Renal pelvis (tissue), 4 donors: ENCODE data around the gene SUCLG2. TPM values are rescaled to one million over a fixed set of nuclear protein-coding genes. Genes with fewer than 3 reads are reported as not detected.

Experiments
- DNase-seq: peaks from one replicate; pipeline ENCODE4 v3.0.0-alpha.2; 2013
- polyA plus RNA-seq, 3 donors: library from polyadenylated mRNA; unstranded; fragments of 120-200 nt; gene quantifications; one replicate each; pipeline ENCODE4 v1.2.1, GENCODE V29; 2013; ENCODE audit not compliant: insufficient read length in 3 of 3

Gene SUCLG2
- polyA plus RNA-seq, 3 donors = 68.4 to 75.7 (median 70.8) TPM

DNA sequence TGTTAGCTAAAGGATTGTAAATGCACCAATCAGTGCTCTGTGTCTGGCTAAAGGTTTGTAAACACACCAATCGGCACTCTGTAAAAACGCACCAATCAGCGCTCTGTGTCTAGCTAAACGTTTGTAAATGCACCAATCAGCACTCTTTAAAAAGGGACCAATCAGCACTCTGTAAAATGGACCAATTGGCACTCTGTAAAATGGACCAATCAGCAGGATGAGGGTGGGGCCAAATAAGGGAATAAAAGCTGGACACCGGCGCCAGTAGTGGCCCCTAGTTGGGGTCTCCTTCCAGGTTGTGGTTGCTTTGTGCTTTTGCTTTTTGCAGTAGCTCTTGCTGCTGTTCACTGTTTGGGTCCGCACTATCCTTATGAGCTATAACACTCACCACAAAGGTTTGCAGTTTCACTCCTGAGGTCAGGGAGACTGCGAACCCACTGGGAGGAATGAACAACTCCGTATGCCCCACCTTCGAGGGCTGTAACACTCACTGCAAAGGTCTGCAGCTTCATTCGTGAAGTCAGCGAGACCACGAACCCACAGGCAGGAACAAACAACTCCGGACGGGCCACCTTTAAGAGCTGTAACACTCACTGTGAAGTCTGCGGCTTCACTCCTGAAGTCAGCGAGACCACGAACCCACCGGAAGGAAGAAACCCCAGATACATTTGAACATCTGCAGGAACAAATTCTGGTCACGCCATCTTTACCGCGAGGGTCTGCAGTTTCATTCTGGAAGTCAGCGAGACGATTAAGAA lies 1.1 kb upstream of the SUCLG2 start:
- no peak for DNase-seq

DNA sequence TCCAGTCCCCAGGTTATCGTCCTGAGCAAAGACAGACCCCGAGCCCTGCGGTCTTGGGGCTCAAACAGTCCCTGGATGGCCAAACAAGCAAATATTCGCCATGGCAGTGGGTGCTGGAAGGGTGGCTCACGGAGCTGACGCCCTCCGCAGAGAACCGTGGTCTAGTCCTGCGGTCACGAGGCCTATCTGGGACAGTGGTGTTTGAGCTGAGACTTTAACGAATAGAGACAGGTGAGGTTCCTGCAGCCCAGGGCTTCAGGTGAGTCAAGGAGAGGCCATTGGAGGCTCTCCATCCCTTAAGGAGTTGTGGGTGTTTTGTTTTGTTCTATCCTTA lies 399 bp upstream of the SUCLG2 start:
- DNase-seq = no peak

DNA sequence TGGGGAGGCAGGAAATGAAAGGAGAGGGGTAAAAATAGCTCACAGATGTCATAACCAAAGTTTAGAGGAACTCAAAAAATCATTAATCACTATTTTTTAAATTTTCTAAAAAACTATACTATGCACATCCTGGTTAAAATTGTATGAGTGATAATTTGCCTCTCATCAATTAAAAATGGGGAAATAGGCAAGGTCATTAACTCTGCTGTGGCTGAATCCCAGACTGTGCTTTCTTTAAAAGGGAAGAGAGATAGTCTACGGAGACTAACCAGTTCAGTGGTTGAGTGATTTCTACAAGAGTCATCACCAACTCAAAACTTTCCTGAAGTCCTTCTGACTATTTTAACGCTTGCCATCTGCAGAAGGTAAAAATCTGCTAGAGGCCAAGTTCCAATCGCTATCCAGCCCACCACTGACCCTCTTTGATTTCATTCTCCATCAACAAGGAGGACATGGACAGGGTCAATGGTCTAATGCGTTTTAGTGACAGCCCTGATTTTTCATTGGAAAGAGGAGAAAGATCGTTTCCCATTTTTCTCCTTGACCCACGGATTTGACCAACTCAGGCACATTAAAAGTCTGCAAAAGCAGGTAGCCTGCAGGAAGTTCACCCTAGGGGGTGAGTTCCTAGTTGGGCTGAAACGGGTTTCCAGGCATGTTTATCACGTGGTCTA lies 850 bp downstream of the SUCLG2 start:
- DNase-seq = no peak

DNA sequence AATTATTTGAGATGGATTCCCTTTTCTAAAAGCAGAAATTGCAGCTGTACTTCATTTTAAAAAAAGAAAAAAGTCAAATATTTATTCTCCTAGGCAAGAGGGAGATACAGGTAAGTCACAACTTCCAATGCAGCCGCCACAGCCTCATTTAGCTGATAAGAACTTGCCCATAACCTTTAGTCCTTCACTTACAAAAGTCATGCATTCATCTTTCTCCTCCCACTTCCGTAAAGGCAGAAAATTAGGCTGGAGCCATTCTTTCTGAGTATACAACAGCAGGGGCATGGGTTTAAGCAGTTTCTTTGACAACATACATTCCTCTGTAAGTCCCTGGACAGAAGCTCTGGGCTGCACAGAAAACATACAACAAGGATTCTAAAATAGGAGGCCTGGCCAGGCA lies 4.3 kb downstream of the SUCLG2 start:
- no peak for DNase-seq

DNA sequence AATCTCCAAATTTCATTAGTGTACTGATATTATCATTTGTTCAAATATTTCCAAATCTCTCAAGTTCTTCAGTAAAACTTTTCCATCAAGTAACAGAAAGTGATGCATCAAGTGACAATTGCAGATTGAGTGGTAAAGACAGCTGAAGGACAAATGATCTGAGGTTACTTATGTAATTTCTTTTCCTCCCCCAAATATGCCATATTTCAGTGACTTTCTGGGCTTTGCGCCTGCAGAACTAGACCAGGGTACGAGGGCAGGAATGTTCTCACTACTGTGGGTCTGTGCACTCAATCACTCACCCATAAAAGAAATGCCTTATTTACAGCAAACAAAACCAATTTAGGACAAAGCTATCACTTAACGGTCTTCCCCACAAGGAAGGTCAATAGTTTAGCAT lies 4.7 kb downstream of the SUCLG2 start:
- DNase-seq = no peak

DNA sequence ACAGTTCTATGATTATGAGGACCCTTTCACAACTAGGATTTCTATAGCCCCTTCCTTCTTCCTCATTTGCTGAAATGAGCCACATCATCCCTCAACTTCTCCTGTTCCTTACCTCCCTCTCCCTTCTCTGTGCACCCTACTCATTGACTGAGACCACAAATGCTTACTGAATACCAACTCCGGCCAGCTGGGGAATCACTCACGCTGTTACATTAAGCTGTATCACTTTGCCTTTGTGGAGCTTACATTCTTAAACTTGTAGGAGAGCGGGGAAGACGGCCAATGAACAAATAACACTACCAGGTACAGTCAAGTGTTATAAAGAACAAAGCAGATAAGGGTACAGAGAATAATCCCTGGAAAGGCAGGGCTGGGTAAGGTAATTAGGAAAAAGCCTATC lies 5.7 kb downstream of the SUCLG2 start:
- no peak for DNase-seq

DNA sequence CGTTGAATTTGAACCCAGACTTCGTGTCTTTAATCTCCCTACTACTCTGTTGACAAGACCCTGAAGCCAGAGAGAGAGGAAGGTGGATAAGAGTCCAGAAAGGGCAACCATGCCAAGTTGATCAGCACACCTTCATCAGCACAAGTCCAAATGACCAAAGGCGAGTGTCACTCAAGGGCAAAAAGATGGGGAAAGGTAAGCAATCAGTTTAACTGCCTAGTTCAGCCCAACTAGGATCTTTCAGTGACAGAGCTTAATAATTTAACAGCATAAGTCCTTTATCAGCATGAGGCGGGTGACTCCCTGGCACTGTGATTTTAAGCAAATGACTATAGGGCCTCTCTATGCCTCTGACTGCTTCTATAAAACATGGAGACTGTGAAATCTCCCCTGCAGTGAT lies 6.2 kb downstream of the SUCLG2 start:
- no peak for DNase-seq

DNA sequence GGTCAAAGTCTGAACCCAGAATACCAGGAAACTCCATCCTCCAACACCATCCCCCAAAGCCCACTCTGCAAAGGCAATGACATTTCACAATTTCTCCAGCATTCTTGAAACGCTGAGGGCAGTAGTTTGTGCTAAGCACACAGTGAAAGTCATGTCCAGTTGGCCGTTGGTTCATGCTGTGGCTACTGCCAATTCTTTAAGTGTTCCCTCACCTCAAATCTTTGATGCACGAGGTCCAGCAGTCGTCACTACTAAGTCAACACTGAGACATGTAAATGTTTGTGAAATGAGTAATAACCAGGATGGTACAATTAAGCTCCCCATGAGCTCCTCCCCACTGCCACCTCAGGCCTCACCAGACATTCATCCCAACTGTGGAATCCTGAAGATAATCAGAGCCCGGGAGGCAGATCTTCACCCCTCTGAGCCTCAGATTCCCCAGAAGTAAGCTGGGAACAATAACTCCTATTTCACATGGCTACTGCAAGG lies 7.0 kb downstream of the SUCLG2 start:
- DNase-seq = no peak

DNA sequence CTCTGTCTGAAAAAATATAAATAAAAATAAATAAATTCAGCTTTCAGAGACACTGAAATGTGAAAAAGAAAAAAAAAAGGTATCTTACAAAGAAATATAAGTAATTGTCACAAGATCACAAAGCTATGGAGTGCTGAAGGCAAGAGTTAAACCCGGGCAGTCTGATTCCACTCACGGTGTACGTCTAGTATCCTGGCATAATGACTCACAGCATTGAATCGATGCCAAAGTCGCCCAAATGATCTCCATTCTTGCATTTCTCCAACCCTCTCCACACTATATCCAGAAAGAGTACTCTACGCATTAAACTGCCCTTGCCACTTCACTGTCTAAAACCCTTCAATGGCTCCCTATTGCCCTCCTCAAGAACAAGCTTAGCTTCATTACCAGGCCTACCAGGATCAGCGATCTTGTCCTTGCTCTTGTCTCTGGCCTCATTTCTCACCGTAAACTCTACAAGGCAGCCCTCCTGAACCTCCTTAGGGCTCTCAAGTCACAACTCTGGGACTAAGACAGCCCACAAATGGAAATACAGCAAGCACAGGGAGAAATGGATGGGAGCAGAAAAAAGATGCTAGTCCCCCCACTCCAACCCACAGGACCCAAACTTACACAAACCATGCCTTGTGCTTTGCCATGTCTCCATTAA lies 7.7 kb downstream of the SUCLG2 start:
- DNase-seq = no peak

DNA sequence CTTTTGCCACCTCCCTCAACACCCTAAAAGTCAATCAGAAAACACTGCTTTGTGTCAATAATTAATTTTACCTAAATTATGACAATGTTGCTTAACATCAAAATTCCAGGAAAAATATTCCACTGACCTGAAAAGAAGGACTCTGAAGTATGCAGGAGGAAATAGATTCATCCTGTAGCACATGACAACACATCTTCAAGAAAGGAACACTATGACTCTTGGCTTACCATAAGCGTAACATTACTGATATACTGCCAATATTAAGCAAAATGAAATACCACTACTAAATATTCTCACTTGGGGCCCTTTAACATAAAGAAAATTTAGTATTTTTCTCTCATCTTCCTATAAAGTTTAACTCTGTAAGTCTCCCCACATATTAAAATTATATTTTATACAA lies 9.6 kb downstream of the SUCLG2 start:
- no peak for DNase-seq

DNA sequence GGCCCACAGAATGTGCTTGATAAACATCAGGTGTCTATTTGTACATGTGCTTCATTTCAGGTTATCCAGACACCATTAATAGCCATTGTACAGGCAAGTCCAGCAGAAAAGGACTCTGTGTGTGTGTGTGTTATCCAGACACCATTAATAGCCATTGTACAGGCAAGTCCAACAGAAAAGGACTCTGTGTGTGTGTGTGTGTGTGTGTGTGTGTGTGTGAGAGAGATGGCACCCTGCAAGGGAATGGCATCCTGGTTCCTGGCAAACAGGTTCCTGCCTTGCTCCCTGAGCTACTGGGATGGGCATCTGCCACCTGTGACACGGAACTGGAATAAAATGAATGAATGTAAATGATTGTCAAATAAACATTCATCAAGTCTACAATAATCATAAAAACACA lies 11.7 kb downstream of the SUCLG2 start:
- no peak for DNase-seq

DNA sequence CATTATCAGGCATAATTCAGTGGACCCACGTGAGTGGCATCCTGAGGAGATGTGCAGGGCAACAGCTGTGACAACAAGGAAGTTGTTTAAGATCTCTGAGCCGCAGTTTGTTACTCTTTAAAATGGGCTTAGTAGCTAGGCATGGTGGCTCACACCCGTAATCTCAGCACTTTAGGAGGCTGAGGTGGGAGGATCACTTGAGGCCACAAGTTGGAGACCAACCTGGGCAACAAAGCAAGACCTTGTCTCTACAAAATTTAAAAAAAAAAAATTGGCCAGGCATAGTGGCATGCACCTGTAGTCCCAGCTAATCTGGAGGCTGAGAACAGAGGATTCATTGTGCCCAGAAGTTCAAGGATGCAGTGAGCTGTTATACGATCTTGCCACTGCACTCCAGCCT lies 12.2 kb downstream of the SUCLG2 start:
- no peak for DNase-seq

DNA sequence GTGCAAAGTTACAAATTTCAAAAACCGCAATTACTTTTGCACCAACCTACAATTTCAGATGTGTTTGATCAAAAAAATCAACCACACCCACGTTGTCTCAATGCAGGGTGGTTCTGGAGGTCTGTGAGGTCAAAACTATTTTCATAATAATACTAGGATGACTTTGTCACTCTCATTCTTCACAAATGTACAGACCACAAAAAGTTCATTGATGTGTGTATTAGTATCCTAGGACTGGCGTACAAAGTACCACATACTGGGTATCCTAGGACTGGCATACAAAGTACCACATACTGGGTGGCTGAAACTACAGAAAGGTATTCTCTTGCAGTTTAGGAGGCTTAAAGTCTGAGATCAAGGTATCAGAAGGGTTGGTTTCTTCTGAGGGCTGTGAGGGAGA lies 13.0 kb downstream of the SUCLG2 start:
- no peak for DNase-seq

DNA sequence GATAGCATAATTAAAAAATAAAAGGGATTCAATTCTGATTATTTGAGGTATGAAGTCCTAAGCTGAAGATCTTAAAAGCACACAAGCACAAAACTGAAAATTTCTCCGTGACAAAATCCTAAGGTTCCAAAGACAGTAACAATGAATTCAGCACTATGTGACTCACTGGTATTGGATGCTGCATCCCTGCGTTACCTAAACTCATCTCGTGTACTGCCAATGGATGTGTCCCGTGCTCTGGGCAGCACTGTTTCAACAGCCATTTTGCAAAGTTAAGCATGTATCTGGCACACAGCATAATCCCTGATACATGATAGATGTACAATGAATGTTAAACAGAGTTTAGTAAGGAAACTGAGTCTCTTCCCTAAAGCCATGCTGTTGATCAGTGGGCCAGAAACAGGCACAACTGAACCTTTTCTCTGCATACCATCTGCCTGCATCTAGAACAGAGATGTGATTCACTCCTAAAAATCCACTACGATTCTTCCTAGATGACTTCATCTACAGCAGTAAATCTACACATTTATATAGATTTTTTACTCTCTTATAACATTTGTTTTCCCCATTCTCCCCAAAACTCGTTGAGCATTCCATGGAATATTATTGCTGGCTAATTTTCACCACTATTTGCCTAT lies 14.3 kb downstream of the SUCLG2 start:
- DNase-seq = no peak

DNA sequence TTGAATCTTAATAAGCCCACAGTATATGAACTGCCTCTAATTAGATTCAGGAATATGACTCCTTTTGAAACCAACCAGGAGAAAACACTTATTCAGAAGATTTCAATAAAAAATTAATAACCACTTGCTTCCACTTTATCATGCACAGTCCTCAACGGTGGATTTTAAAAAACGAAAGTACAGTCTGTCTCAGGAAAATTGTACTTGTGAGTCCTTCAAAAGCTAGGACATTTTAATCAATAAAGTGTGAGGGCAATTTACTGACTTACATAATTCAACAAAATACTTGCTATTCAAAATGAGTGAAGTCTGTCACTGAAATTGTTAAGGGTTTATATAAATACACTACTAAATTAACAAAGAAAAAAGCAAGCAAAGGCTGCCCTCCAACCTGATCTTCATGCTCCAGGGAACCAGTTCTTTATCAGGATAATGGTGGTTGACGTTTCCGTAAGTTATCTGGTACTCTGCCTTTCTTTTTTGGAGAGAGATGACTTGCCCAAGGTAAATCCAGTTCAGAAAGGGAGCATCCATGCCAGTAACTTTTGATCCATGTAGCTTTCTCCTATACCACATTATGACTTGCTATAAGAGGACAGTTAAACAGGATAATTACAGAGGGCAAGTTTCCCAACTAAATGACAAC lies 17.0 kb downstream of the SUCLG2 start:
- no peak for DNase-seq

DNA sequence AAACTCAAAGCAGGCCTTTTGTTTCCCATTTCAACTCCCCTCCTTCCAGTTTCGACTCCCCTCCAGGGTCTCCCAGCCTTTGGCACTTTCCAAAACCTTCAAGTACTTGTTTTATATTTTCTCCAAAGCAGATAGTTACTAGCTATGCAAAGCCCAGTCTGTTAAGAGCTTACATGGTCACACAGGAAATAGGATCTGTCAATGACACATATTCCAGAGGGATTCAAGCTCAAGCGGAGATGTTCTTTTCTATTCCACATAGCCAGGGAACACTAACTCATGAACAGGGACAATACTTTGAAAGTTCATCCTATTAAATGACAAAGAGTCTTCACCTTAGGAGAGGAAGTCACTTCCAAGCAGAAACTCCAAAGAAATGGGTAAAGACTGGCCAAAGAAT lies 18.6 kb downstream of the SUCLG2 start:
- DNase-seq = no peak

DNA sequence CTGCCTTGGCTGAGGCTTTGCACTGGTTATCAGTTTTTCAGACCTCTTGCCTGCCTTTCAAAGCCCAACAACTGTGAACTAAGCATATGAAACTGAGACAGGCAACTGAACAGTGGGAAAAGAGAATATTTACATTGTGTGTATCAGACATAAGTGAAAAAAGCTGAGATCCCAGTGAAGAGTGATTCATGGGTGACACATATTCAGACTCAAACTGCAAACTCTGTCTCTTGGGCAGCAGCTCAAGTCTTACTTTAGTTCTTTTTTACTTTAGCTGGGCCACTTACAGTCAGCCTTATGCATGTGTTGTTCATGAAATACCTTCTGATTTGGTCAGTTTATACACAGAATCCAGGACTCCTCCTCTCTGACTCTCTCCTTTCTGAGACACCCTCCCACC lies 19.2 kb downstream of the SUCLG2 start:
- no peak for DNase-seq

DNA sequence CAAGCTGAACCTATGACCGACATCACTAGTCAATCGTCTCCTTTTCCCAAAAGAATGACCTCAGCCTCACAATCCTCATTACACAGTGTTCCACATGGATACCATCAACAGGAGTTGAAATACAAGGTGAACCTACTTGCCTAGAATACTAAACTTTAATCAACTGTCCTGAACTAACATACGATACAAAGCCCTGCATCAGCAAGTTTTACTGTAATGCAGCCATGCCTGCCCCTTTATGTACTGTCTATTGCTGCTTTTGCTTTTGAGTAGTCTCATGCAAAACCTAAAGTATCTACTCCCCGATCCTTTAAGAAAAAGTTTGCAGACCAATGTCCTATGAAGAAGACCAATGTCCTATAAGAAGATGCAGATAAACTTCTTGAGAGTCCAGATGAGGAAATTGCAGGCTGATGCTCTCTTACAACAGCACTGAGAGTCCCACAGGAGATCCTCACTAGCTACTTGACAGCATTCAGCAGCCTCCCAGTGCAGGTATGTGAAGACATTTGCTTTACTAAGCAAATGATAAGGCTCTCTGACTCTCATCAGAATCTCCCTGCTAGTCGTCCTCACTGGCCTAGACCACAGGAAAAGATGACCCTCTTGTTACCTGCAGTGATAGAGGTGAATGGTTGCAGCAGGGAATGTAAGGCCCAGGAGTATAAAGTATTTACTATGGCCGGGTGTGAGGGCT lies 23.6 kb downstream of the SUCLG2 start:
- no peak for DNase-seq

DNA sequence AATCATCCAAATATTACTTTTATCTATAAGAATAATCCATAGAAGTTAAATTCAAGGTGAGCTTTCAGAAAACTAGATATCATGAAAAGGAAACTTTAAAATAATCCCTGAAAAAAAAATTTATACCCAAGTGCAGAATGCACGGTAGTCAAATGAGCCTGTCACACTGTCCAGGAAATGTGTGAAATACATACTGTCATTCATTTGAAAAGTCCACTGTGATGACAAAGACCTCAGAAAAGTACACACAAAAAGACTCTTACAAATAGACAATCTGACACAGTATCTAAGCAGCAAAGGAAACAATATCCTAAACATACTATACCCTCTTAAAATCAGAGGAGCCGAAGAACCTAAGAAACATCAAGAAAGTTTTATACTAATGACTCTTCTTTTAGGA lies 29.7 kb downstream of the SUCLG2 start:
- DNase-seq = no peak

DNA sequence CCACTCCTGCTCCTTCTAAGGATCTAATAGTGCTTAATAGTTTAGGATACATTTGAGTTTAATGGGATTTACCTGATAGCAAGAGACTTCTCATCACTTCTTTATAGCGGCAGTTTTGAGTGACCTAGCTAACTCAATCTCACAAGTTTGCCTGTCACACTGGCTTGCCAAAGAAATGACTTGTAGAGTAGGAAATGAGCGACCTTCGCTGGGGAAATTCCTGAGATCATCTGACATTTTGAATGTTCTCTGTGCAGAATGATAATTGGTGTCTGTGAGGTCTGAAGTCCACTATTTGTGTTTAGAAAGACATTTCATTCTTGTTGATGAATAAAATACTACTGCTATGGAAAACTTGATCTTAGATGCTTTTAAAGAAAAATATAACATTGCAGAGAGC lies 30.3 kb downstream of the SUCLG2 start:
- no peak for DNase-seq

DNA sequence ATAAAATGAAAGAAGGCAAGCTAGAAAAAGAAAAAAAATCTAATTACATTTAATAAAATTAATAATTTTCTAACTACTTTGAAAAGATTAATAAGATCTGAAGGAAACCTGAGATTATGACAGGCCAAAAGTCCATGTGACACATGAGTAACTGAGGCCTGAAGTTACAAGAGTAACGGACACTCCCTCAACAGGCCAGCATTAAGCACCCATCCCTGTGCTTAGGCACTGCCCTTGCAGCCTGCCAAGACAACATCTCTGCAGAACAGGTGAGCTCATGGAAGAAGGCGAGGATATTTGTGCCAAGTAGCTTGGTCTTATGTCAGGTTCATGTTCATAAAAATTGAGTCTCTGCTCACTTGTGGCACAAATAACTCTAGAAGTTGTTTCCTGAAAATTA lies 31.8 kb downstream of the SUCLG2 start:
- DNase-seq = no peak

DNA sequence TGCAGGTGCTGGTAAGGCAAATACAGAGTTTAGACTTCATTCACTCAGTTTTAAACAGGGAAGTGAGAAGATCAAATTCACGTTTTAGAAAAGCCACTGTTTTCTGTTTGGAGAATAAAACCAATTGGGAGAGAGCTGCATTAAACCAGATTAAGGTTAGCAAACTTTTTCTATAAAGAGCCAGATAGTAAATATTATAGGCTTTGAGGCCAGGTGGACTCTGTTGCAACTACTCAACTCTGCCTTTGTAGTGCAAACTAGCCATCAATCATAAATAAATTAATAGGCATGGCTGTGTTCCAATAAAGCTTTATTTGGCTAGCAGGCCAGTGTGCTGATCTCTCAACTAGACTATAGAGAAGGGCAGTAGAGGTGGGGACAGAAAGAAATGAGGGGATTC lies 33.5 kb downstream of the SUCLG2 start:
- no peak for DNase-seq
